K562 (cell line): ENCODE measurements around the gene DSTYK. TPM values are rescaled to one million over a fixed set of nuclear protein-coding genes. Genes with fewer than 3 reads are reported as not detected.

ENCODE experiments used
- BMI1 ChIP-seq: fragments of 150-350 bp; IDR thresholded peaks from 2 replicates; pipeline ENCODE4 v1.6.1; 2014; ENCODE audit warnings: low read length
- CBX1 ChIP-seq: sonication (generic); IDR thresholded peaks from 2 replicates; pipeline ENCODE4 v1.6.1; 2016; ENCODE audit warnings: antibody characterized with exemption, low read depth, mild to moderate bottlenecking
- EGR1 ChIP-seq: fragments of 450-650 bp; conservative IDR thresholded peaks from 2 replicates; pipeline ENCODE4 v1.6.1; 2017; ENCODE audit warnings: mild to moderate bottlenecking
- ESRRB ChIP-seq: fragments of 250-450 bp; sonication (Bioruptor Pico); IDR thresholded peaks from 2 replicates; pipeline ENCODE4 v1.5.0; 2020; ENCODE audit warnings: mild to moderate bottlenecking, moderate library complexity, borderline replicate concordance
- ETV6 ChIP-seq, 3 experiments: fragments of 150-350 bp in 1 of 3; sonication (generic) in 1 of 3; formaldehyde crosslinking in 1 of 3; IDR thresholded peaks; 2 replicates each; pipeline versions ENCODE4 v1.6.1 to v1.8.0; 2014 to 2022; ENCODE audit warnings: borderline replicate concordance in 2 of 3, low read depth in 2 of 3, antibody characterized with exemption in 1 of 3, low read length in 1 of 3, mild to moderate bottlenecking in 1 of 3, missing genetic modification reagents in 1 of 3
- HMG20A ChIP-seq: fragments of 450-650 bp; formaldehyde crosslinking; conservative IDR thresholded peaks from 2 replicates; pipeline ENCODE4 v1.4.0; 2020; ENCODE audit warnings: mild to moderate bottlenecking, mixed read lengths
- KLF16 ChIP-seq: IDR thresholded peaks from 2 replicates; pipeline ENCODE4 v1.6.1; 2016; ENCODE audit warnings: antibody characterized with exemption
- MCM3 ChIP-seq: fragments of 450-650 bp; IDR thresholded peaks from 2 replicates; pipeline ENCODE4 v1.6.1; 2016
- SMAD4 ChIP-seq: fragments of 250-450 bp; sonication (Bioruptor Pico); conservative IDR thresholded peaks from 2 replicates; pipeline ENCODE4 v1.8.0; 2021; ENCODE audit warnings: inconsistent platforms, mild to moderate bottlenecking, moderate library complexity
- ZBED1 ChIP-seq: IDR thresholded peaks from 2 replicates; pipeline ENCODE4 v1.6.1; 2014
- ZBTB8A ChIP-seq: fragments of 450-650 bp; IDR thresholded peaks from 2 replicates; pipeline ENCODE4 v1.6.1; 2018; ENCODE audit warnings: mild to moderate bottlenecking, moderate library complexity; ENCODE audit not compliant: partially characterized antibody
- ZNF699 ChIP-seq: fragments of 250-450 bp; sonication (Bioruptor Pico); IDR thresholded peaks from 2 replicates; pipeline ENCODE4 v1.8.0; 2021; ENCODE audit warnings: mild to moderate bottlenecking, moderate library complexity; ENCODE audit not compliant: insufficient replicate concordance
- ZNF77 ChIP-seq: fragments of 250-450 bp; sonication (Bioruptor Pico); IDR thresholded peaks from 2 replicates; pipeline ENCODE4 v1.5.0; 2020
- polyA plus RNA-seq, 8 experiments: library from polyadenylated mRNA; depleted of rRNA in 4 of 8; stranded (reverse) in 5 of 8; unstranded in 3 of 8; fragments of >200 nt; fragmentation: Nextera tagmentation in 2 of 8; fragmentation: Illumina TruSeq in 1 of 8; extraction: Ambion mirVana in 2 of 8; extraction: Trizol in 1 of 8; gene quantifications; 2 replicates each; pipeline versions ENCODE4 v1.2.1 to v1.2.3, GENCODE V29; 2011 to 2014; ENCODE audit warnings: inconsistent platforms in 1 of 8, missing spikeins in 1 of 8
- total RNA-seq, 7 experiments: library from RNA; depleted of rRNA in 6 of 7; stranded (reverse); fragments of >200 nt in 6 of 7; fragmentation: Illumina TruSeq in 2 of 7; extraction: Trizol in 2 of 7; gene quantifications; 2 replicates each; pipeline versions ENCODE4 v1.2.1 to v1.2.3, GENCODE V29; 2011 to 2021; ENCODE audit warnings: low replicate concordance in 1 of 7
- TF ChIP-seq, protein P1 (sequence below), 2 experiments: fragments of 450-650 bp; IDR thresholded peaks; 2 replicates each; pipeline ENCODE4 v1.6.1; 2016
- TF ChIP-seq, protein P2 (sequence below), 2 experiments: fragments of 450-650 bp; IDR thresholded peaks; 2 replicates each; pipeline ENCODE4 v1.6.1; 2018; ENCODE audit warnings: mild to moderate bottlenecking in 2 of 2, low read depth in 1 of 2; ENCODE audit not compliant: partially characterized antibody in 2 of 2
- TF ChIP-seq, protein P3 (sequence below): fragments of 450-650 bp; formaldehyde crosslinking; IDR thresholded peaks from 2 replicates; pipeline ENCODE4 v1.4.0; 2020; ENCODE audit warnings: mild to moderate bottlenecking, moderate library complexity
- TF ChIP-seq, protein P4 (sequence below): sonication (generic); formaldehyde crosslinking; IDR thresholded peaks from 2 replicates; pipeline ENCODE4 v1.5.0; 2020; ENCODE audit warnings: missing genetic modification reagents
- TF ChIP-seq, protein P5 (sequence below): fragments of 250-450 bp; sonication (Bioruptor Pico); IDR thresholded peaks from 2 replicates; pipeline ENCODE4 v1.8.0; 2021; ENCODE audit warnings: moderate library complexity, mild to moderate bottlenecking, inconsistent platforms

DSTYK gene
- total and polyA plus RNA-seq, 9 of the 15 experiments (the other 6 are each of a cell fraction or from before 2014, with no cell fraction given), result 4.2 to 7.1 (median 6.2) TPM

DNA sequence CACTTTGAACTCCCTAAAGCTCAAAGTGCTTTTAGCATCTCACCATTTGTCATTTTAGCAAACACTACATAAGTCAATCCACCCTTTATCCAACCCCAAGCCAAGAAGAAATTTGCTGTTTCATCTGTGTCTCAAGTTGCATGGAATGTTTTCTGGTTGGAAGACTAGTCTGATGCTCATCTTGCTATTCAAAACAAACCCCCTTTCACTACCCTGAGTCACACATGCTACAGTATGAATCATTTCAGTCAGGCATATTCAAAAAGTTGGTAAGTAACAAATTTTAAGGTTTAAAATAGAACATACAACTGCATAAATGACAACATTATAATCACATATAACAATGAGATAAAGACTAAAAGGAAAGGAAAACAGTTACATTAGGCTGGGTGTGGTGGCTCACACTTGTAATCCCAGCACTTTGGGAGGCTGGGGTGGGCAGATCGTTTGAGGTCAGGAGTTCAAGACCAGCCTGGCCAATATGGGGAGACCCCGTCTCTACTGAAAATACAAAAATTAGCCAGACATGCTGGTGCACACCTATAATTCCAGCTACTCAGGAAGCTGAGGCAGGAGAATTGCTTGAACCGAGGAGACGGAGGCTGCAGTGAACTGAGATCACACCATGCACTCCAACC, 38.7 kb downstream of the DSTYK start (continued):
- TF ChIP-seq HMG20A (CRISPR knock-in tag) (no peak), KLF16 (no peak), ESRRB (no peak), ZBTB8A (no peak), CBX1 (no peak), BMI1 (no peak), EGR1 (no peak), ETV6 (IDR thresholded peaks at IDR 0.05; ENCODE audit: borderline replicate concordance in 1 of 2, low read depth in 2 of 2, low read length in 1 of 2) (no peak), ETV6 (CRISPR knock-in tag; IDR thresholded peaks at IDR 0.05; ENCODE audit: borderline replicate concordance) (no peak; the same call in 1 of the 2 replicates), ZNF77 (CRISPR knock-in tag) (no peak), ZBED1 (no peak), SMAD4 (CRISPR knock-in tag) (no peak), MCM3 (no peak), ZNF699 (CRISPR knock-in tag) (no peak)
- TF ChIP-seq, protein P1, sequence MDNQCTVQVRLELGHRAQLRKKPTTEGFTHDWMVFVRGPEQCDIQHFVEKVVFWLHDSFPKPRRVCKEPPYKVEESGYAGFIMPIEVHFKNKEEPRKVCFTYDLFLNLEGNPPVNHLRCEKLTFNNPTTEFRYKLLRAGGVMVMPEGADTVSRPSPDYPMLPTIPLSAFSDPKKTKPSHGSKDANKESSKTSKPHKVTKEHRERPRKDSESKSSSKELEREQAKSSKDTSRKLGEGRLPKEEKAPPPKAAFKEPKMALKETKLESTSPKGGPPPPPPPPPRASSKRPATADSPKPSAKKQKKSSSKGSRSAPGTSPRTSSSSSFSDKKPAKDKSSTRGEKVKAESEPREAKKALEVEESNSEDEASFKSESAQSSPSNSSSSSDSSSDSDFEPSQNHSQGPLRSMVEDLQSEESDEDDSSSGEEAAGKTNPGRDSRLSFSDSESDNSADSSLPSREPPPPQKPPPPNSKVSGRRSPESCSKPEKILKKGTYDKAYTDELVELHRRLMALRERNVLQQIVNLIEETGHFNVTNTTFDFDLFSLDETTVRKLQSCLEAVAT (IDR thresholded peaks at IDR 0.05), result no peak; a peak in 1 of 4 replicates
- TF ChIP-seq, protein P2, sequence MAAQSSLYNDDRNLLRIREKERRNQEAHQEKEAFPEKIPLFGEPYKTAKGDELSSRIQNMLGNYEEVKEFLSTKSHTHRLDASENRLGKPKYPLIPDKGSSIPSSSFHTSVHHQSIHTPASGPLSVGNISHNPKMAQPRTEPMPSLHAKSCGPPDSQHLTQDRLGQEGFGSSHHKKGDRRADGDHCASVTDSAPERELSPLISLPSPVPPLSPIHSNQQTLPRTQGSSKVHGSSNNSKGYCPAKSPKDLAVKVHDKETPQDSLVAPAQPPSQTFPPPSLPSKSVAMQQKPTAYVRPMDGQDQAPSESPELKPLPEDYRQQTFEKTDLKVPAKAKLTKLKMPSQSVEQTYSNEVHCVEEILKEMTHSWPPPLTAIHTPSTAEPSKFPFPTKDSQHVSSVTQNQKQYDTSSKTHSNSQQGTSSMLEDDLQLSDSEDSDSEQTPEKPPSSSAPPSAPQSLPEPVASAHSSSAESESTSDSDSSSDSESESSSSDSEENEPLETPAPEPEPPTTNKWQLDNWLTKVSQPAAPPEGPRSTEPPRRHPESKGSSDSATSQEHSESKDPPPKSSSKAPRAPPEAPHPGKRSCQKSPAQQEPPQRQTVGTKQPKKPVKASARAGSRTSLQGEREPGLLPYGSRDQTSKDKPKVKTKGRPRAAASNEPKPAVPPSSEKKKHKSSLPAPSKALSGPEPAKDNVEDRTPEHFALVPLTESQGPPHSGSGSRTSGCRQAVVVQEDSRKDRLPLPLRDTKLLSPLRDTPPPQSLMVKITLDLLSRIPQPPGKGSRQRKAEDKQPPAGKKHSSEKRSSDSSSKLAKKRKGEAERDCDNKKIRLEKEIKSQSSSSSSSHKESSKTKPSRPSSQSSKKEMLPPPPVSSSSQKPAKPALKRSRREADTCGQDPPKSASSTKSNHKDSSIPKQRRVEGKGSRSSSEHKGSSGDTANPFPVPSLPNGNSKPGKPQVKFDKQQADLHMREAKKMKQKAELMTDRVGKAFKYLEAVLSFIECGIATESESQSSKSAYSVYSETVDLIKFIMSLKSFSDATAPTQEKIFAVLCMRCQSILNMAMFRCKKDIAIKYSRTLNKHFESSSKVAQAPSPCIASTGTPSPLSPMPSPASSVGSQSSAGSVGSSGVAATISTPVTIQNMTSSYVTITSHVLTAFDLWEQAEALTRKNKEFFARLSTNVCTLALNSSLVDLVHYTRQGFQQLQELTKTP (IDR thresholded peaks at IDR 0.05; ENCODE audit: low read depth in 1 of 2, partially characterized antibody in 2 of 2), result no peak
- TF ChIP-seq, protein P3, sequence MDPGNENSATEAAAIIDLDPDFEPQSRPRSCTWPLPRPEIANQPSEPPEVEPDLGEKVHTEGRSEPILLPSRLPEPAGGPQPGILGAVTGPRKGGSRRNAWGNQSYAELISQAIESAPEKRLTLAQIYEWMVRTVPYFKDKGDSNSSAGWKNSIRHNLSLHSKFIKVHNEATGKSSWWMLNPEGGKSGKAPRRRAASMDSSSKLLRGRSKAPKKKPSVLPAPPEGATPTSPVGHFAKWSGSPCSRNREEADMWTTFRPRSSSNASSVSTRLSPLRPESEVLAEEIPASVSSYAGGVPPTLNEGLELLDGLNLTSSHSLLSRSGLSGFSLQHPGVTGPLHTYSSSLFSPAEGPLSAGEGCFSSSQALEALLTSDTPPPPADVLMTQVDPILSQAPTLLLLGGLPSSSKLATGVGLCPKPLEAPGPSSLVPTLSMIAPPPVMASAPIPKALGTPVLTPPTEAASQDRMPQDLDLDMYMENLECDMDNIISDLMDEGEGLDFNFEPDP (CRISPR knock-in tag), result no peak
- TF ChIP-seq, protein P4, sequence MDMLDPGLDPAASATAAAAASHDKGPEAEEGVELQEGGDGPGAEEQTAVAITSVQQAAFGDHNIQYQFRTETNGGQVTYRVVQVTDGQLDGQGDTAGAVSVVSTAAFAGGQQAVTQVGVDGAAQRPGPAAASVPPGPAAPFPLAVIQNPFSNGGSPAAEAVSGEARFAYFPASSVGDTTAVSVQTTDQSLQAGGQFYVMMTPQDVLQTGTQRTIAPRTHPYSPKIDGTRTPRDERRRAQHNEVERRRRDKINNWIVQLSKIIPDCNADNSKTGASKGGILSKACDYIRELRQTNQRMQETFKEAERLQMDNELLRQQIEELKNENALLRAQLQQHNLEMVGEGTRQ (CRISPR knock-in tag), result no peak
- TF ChIP-seq, protein P5, sequence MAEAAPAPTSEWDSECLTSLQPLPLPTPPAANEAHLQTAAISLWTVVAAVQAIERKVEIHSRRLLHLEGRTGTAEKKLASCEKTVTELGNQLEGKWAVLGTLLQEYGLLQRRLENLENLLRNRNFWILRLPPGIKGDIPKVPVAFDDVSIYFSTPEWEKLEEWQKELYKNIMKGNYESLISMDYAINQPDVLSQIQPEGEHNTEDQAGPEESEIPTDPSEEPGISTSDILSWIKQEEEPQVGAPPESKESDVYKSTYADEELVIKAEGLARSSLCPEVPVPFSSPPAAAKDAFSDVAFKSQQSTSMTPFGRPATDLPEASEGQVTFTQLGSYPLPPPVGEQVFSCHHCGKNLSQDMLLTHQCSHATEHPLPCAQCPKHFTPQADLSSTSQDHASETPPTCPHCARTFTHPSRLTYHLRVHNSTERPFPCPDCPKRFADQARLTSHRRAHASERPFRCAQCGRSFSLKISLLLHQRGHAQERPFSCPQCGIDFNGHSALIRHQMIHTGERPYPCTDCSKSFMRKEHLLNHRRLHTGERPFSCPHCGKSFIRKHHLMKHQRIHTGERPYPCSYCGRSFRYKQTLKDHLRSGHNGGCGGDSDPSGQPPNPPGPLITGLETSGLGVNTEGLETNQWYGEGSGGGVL (CRISPR knock-in tag), result no peak
